Measurements from ENCODE around the gene TCF4.

DNA sequence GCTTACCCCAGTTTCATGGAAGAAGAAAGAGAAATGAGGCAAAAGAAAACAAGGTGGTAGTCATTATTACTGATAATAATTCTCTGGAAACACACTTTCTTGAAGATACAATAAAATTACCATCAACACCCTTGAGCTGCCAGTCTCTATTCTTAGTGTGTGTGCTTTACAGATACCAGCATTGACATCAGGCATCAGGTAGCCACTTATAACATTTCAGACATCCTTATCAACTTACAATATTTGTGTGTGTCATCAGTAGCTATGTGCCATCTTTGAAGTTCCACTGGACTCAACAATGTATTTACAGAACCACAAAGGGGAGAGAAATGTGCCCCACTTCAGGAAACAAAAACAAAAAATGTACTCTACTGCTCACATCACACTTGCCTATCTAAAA, 62.1 kb downstream of the TCF4 start:
- TF ChIP-seq CTCF (conservative IDR thresholded peaks at IDR 0.05; ENCODE audit: low read length) (no peak), EZH2phosphoT487 (IDR thresholded peaks at IDR 0.05; ENCODE audit: borderline replicate concordance, low read depth, low read length) (no peak)

Data from OCI-LY7 (cell line).